ENCODE data around the gene SPG11.
"Not testable (repeated sequence)": the region's sequence is repeated elsewhere in the genome, so short reads cannot be mapped to it uniquely, and the experiment has no call there.

The SPG11 gene

DNA sequence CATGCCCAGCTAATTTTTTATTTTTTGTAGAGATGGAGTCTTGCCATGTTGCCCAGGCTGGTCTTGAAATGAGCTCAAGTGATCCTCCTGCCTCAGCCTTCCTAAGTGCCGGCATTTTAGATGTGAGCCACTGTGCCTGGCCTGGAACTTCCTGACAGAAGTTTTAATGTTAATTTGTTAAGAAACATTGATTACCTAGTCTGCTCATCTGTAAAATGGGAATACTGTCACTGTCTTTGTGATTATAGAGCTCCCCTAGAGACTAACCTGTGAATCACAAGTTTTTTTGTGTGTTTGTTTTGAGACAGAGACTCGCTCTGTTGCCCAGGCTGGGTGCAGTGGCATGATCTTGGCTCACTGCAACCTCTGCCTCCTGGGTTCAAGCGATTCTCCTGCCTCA lies 130.8 kb downstream of the SPG11 start:
- no peak for TF ChIP-seq ZFX (IDR thresholded peaks at IDR 0.05; ENCODE audit: borderline replicate concordance)
- TF ChIP-seq, protein P1, sequence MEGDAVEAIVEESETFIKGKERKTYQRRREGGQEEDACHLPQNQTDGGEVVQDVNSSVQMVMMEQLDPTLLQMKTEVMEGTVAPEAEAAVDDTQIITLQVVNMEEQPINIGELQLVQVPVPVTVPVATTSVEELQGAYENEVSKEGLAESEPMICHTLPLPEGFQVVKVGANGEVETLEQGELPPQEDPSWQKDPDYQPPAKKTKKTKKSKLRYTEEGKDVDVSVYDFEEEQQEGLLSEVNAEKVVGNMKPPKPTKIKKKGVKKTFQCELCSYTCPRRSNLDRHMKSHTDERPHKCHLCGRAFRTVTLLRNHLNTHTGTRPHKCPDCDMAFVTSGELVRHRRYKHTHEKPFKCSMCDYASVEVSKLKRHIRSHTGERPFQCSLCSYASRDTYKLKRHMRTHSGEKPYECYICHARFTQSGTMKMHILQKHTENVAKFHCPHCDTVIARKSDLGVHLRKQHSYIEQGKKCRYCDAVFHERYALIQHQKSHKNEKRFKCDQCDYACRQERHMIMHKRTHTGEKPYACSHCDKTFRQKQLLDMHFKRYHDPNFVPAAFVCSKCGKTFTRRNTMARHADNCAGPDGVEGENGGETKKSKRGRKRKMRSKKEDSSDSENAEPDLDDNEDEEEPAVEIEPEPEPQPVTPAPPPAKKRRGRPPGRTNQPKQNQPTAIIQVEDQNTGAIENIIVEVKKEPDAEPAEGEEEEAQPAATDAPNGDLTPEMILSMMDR (IDR thresholded peaks at IDR 0.05): peak; percentile 36
- H3K27ac ChIP-seq: no peak overlapping the region

DNA sequence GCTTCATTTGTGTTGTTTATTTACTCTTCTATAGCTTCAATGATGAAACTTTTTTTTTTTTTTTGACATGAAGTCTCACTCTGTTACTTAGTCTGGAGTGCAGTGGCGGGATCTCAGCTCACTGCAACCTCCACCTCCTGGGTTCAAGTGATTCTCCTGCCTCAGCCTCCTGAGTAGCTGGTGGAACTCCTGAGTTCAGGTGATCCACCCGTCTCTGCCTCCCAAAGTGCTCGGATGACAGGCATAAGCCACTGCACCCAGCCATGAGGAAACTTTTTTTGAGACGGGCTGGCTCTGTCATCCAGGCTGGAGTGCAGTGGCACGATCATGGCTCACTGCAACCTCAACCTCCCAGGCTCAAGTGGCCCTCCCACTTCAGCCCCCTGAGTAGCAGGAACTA lies 131.2 kb downstream of the SPG11 start:
- H3K27ac ChIP-seq: not testable (repeated sequence)

DNA sequence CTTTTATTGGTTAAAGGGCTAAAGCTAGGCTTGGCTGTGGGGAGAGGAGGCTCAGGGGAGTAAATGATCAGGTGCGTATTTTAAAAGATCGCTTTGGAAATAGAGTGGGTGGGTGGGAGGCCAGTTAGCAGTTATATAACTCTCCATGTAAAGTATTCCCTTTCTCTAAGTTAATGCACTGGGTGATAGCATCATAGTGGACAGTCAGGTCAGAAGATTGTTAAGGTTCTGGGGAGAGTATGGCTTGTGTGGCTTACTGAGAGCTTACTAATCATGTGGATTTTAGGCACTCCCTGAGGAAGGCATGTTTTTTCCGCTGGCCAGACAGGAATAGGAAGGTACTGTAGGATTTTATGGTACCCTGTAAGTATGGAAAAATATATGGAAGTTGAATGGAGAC lies 132.8 kb downstream of the SPG11 start:
- TF ChIP-seq ZFX (IDR thresholded peaks at IDR 0.05; ENCODE audit: borderline replicate concordance): no peak
- TF ChIP-seq, protein P1 (IDR thresholded peaks at IDR 0.05): no peak

DNA sequence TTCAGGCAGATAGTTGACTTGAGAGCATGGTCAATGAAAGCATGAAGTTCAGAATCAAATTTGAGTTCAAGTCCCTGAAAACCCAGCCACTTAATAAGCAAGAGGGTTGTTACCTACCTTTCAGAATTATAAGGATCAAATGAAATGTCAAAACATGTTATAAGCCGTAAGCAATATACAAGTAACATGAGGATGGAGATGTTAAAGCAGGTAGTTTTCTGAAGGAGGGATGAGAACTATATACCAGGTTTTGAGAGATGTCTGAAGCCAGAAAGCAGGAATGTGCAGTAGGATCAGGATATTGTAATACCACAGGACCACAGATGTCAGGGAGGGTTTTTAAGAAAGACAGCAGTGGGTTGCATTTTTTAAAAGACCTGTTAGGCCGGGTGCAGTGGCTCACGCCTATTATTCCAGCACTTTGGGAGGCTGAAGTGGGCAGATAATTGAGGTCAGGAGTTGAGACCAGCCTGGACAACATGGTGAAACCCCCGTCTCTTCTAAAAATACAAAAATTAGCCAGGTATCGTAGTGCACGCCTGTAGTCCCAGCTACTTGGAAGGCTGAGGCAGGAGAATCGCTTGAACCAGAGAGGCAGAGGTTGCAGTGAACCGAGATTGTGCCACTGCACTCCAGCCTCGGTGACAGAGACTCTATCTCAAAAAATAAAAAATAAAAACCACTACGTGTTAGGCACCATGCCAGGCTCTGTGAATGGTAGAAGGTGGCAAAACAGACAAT lies 133.4 kb downstream of the SPG11 start:
- 0 out of 2 replicates have a peak overlapping the region, but pooled peaks have one; percentile 9 for H3K27ac ChIP-seq
- no peak for TF ChIP-seq ZFX (IDR thresholded peaks at IDR 0.05; ENCODE audit: borderline replicate concordance)
- TF ChIP-seq, protein P1 (IDR thresholded peaks at IDR 0.05): no peak

More for the DNA sequence above, 132.8 kb downstream of the SPG11 start:
- 0 out of 2 replicates have a peak overlapping the region, but pooled peaks have one; percentile 9 for H3K27ac ChIP-seq

DNA sequence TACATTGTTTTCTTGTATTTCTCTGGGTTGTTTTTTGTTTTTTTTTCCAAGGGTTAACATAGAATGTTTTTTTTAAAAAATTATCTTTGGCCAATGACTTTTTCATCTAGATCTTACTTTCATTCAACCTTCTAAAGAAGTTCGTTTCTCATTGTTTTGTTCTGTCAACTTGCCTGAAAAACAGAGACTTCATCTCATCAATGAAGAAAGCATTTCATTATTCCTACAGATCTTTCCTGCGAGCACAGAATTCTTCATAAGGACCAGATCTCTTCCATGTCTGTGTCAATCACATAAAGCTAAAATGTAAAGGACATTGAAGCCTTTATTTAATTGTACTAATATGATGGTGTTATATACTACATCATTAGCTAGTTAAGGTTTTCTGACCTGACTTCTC lies 136.2 kb downstream of the SPG11 start:
- TF ChIP-seq ZFX (IDR thresholded peaks at IDR 0.05; ENCODE audit: borderline replicate concordance): no peak
- TF ChIP-seq, protein P1 (IDR thresholded peaks at IDR 0.05): no peak
- H3K27ac ChIP-seq: no peak overlapping the region

DNA sequence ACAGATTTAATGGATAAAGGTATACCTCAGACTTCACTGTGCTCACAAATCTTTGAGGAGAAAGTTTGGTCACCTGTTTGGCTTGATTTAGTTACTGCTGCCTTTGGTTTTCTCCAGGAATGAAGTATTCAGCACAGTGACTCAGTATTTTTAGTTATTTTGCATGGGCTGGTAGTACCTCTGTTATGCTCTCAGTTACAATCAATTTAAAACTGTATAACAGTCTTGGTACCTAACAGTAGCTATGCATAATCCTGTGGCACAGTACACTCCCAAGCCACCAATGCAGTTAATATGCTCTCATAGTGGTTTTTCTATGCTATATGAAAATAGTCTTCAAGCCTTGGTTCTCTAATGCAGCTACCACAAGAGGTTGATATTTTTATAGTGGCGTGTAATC lies 138.4 kb downstream of the SPG11 start:
- TF ChIP-seq, protein P1 (IDR thresholded peaks at IDR 0.05): no peak
- TF ChIP-seq ZFX (IDR thresholded peaks at IDR 0.05; ENCODE audit: borderline replicate concordance): no peak
- no peak overlapping the region for H3K27ac ChIP-seq

DNA sequence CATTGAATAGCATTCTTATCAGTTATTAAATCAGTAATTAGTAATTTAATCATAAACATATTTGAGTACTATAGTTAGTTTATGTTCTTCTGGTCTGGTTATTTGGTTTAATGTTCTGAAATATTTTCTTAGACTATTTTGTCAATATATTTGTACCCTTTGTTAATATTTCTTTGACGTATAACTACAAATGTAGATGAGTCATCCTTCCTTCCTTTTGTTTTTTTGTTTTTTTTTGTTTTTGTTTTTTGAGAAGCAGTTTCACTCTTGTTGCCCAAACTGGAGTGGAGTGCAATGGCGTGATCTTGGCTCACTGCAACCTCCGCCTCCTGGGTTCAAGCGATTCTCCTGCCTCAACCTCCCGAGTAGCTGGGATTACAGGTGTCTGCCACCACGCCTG lies 143.9 kb downstream of the SPG11 start:
- TF ChIP-seq ZFX (IDR thresholded peaks at IDR 0.05; ENCODE audit: borderline replicate concordance): no peak
- TF ChIP-seq, protein P1 (IDR thresholded peaks at IDR 0.05): no peak
- no peak overlapping the region for H3K27ac ChIP-seq

DNA sequence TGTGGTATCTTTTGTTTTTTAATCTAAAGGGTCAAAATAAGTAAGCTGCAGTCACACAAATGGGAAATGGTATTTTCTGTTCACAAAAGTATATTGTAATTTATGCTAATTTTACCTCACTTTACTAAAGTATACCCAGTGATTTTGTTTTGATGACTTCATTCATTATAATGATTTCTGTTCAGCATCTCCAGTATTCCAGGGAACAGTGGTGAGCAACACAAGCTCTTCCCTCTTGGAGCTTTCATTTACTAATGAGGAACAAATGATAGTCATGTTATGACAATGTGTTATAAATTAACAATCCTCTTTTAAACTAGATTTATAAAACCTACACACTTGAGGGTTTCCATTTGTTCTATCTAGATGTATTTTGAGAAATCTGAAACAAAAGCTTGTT lies 147.0 kb downstream of the SPG11 start:
- H3K27ac ChIP-seq: no peak overlapping the region
- TF ChIP-seq, protein P1 (IDR thresholded peaks at IDR 0.05): no peak
- no peak for TF ChIP-seq ZFX (IDR thresholded peaks at IDR 0.05; ENCODE audit: borderline replicate concordance)
